ENCODE results near the gene SEC16A.

SEC16A gene, protein sequence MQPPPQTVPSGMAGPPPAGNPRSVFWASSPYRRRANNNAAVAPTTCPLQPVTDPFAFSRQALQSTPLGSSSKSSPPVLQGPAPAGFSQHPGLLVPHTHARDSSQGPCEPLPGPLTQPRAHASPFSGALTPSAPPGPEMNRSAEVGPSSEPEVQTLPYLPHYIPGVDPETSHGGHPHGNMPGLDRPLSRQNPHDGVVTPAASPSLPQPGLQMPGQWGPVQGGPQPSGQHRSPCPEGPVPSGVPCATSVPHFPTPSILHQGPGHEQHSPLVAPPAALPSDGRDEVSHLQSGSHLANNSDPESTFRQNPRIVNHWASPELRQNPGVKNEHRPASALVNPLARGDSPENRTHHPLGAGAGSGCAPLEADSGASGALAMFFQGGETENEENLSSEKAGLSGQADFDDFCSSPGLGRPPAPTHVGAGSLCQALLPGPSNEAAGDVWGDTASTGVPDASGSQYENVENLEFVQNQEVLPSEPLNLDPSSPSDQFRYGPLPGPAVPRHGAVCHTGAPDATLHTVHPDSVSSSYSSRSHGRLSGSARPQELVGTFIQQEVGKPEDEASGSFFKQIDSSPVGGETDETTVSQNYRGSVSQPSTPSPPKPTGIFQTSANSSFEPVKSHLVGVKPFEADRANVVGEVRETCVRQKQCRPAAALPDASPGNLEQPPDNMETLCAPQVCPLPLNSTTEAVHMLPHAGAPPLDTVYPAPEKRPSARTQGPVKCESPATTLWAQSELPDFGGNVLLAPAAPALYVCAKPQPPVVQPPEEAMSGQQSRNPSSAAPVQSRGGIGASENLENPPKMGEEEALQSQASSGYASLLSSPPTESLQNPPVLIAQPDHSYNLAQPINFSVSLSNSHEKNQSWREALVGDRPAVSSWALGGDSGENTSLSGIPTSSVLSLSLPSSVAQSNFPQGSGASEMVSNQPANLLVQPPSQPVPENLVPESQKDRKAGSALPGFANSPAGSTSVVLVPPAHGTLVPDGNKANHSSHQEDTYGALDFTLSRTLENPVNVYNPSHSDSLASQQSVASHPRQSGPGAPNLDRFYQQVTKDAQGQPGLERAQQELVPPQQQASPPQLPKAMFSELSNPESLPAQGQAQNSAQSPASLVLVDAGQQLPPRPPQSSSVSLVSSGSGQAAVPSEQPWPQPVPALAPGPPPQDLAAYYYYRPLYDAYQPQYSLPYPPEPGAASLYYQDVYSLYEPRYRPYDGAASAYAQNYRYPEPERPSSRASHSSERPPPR (N-terminal part only)

DNA sequence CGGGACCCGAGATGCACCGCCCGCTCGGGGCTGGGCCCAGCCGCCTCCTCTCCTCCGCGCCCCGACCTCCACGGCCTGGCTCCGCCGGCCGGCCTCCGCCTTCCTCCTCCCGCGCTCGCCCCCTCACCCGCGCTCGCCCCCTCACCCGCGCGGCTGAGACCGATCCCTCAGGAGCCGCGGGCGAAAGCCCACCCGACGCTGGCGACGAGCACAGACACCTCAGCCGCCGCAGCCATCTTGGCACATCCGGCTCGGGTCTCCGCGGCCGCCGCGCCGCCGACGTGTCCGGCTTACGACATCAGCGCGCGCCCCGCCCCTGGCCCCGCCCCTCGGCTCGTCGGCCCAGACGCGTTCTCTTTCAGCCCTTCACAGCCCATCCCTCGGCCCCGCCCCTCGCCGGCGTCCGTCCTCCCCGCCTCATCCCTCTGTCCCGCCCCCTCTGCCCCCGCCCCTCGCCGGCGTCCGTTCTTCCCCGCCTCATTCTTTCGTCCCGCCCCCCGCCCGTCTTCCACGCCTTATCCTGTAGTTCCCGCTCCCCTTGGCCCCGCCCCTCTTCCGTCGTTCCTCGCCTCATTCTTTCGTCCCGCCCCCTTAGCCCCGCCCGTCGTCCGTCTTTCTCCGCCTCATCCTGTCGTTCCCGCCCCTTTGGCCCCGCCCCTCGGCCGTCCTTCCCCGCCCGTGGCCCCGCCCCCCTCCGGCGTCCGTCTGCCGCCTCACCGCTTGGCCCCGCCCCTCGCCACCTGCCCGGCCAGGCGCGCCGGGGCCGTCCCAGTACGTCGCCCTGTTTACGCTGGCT lies at the start of gene SEC16A:
Gene SEC16A, minus strand, starts transcription at position 248 of the 796 bp plus-strand sequence. CDS start 5,425 bp downstream, outside the sequence.
- DNase-seq (ENCODE audit: low read depth in 2 of 2, low spot score in 1 of 2), result peak; percentile 99

DNA sequence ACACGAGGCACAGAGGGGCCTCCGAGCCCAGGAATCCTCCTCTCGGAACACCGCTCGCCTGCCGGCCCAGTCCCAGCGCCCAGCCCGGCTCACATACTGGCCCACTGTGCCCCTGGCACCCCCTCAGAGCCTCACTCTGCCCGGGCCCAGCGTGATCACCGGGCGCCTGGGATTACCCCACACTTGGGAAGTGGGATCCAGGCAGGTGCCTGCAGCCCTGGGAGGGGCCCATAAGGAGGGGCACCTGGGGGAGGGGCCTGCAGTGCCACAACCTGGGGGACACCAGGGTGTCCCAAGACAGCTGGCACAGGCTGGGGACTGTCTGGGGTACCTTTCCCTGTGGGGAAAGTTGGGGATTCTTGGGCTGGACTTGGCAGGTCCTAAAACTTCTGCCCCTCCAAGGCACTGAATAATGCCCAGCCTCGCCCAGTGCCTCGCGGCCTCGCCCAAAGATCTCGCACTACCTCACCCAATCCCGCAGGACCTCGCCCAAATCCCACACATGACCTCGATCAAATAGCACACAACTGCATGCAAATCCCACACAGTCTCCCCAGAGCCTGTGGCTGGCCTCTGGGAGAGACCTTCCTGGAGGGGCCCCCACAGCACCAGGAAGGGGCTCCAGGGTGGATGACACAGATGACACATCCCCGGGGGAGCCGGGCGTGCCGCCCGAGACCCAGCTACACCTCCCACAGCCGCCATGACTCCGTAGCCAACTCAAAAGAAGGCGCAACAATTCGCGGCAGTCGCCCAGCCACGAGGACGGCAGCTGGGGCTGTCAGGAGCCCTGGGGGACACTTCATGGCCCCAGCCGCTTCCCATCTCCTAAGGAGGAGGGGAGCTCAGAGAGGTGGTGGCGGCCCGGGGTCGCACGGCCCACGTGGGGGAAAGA lies 49.3 kb upstream of the SEC16A start:
- DNase-seq (ENCODE audit: low read depth in 2 of 2, low spot score in 1 of 2), result no peak

DNA sequence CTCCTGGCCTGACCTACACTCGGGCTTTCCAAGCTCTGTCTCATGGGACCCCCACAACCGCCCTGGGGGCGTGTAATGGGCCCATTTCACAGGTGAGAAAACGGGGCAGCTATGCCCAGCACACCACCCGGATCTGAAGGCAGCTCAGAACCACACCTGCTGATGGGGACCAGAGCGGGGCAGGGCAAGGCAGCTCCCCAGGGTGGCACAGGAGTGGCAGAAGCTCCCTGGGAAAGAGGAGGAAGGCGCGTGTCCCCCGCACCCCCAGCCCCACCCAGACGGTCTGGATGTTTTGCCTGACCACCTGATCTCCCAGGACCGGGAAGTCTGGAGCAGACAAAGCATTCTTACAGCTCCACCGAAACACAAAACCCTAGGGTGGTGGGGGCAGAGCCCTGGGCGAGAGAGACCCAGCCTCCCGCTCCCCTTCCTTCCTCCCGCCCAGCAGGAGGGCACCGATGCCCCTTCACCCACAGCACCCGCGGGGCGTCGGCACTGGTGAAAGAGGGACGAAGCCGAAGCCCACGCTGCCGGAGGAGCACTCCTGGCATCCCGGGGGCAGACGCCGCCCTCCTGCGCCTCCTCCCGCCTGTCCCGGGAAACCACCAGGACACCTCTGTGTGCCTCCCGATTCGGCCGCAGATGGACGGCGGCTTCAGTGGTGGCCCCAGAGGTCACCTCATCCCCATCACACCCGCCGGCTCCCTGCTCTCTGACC lies 48.5 kb upstream of the SEC16A start:
- DNase-seq (ENCODE audit: low read depth in 2 of 2, low spot score in 1 of 2), result no peak

DNA sequence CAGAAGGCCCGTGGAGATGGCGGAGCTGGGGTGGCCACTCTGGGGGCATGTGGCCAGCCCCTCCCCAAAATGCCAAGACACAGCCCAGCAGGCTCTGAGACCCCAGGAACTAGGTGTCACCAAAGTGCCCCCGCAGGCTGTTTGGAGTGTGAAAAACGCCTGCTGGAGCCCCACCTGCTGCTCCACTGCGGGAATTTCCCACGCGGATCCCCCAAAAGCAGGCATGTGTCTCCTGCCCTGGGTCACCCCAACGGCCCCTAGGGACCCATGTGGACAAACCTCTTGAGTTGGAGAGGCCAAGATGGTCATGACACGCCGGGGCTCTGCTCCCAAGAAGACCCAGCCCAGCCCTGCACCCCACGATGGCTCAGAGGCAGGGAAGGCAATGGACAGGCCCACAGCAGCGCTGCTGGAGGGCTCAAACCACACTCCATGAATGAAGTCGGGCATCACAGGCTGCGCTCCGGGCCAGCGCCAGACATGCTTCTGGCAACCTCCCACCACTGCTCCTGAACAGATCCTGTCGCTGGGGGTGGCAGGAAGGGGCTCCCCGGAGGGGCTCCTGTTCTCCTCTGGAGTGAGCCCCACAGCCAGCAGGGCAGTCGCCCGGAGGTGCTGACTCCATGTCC lies 47.7 kb upstream of the SEC16A start:
- DNase-seq (ENCODE audit: low read depth in 2 of 2, low spot score in 1 of 2), result no peak

DNA sequence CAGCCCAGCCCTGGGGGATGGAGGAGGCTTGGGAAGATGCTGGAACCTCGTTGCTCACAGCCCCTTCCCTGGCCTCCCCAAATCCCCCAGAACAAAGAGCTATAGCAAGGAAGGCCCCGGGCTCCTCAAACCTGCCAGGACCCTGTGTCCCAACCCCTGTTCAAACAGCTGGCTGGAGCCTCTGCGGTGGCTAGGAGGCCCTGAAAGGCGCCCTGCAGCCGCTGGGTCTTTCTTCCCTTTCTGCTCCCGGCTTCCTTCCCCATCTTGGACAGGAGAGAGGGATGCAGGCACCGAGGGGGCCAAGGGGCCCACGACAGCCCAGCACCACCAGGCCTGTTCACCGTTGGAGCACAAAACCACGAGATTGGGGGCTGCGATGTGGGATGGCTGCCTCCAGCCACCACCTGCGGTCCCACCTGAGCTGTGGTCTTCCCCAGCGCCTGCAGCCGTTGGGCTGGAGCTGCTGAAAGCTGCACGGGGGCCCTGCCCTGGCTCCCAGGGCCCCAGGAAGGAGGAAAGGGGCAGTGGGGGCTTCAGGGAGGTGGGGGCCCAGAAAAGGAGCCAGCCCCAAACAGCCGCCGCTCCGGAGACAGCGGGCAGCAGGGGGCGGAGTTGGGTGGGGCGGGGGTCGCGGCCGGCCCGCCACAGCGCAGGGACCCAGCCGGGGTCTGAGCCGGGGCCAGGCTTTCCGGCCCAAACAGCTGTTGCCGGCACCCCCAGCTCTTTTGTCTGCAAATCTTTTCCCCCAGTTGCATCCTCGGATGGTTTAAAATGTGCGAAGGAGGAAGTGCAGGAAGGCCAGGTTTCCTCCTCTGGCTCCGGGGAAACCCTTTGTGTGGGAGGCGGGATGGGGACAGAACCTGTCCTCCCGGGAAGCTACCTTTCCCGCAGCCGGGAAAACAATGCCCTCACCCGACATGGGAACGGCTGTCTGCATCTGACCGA lies 46.9 kb upstream of the SEC16A start:
- DNase-seq (ENCODE audit: low read depth in 2 of 2, low spot score in 1 of 2), result no peak

DNA sequence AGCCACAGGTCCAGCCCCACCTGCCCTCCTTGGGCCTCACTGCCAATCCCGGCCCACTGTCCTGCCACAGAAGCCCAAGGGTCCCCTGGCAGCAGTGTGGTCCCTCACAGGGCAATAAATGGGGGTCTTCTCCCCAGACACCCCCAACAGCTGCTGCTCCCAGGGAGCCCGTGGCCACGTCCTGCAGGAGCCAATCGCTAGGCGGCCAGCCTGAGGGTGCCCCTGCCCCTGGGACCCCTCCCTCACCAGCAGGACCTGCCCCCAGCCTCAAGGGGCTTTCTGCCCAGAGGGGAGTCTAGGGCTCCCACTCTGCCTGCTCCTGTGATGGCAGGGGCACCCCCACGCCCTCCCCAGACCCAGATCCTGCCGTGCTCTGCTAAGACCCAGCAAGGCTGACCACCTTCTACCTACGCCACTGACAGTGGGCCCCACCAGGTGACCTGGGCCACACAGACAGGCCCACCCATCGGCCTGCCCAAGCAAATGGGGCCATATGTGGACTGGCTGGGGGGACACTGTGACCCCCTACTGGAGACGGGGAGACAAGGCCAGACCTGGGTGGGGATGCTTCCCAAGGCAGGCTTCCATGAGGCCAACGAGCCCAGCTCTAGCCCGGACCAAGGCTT lies 46.0 kb upstream of the SEC16A start:
- DNase-seq (ENCODE audit: low read depth in 2 of 2, low spot score in 1 of 2), result no peak

DNA sequence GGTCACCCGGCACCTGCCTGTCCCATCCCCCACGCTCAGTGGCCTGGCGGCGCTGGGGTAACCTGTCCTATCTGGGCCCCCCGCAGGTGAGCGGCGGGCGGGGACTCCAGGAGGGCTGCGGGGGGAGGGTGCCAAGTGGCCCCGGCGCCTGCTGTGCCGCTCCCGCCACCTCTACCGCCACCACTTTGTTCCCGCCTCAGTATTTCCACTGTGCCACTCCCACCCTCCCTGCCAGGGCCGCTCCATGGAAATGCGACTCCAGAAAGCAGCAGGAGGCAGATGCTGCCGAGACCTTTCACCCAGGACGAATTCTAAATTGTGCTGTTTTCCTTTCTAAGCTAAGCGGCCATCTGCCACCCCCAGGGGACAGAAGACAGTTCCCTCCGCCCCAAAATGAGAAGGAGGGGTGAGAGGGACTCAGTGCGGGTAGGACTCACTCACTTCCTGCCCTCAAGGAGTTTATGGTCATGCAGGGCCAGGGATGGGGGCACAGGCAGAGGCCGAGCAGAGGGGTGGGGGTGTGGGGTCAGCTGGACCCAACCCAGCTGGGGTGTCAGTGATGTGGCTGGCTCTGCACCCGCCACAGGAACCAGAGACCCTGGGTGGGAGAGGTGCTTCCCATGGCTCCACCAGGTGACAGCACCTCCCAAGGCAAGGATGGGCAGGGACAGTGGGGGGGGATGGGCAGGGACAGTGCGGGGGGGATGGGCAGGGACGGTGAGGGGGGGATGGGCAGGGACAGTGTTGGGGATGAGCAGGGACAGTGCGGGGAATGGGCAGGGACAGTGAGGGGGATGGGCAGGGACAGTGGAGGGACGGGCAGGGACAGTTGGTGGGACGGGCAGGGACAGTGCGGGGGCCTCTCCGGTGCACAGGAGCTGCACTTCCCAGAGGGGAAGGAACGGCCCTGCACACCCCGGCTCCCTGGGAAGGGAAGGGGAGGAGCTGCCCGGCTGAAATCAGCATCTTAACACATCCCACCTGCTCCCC lies 45.2 kb upstream of the SEC16A start:
- DNase-seq (ENCODE audit: low read depth in 2 of 2, low spot score in 1 of 2), result no peak

DNA sequence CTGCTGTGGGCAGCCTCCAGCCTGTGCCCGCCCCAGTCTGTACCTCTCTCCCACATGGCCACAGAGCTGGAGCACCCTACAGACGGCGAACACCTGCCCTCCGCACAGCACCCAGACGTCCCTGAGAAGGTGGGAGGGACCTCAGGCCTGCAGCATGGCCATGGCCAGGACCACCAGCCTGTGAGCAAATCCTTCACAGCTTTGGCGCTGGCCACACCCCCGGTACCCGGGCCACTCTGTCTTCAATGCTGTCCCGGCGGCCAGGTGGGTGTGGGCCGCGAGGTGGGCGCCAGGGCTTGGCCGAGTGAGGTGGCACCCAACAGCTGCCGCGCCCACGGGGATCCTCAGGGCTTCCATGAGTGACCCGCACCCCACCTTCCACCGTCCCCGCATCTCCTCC lies 44.3 kb upstream of the SEC16A start:
- no peak for DNase-seq (ENCODE audit: low read depth in 2 of 2, low spot score in 1 of 2)

DNA sequence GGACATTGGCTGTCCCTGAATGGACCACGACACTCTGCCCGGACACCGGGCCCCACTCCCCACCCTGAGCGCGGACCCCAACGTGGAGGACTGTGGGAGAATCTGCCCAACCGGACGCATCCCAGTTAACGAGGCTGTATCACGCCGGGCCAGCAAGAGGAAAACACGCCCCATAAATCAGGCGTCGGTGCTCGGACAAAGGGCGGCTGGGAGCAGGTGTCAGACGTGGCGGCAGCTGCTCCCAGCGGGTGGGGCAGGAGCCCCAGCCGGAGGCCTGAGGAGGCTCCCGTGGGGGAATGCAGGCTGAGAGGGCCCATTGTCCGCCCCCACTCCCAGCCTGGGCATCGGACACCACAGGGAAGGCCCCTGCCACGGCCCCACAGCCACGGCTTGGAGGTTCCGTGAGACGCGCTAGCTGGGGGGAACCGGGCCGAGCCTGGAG lies 43.8 kb upstream of the SEC16A start:
- DNase-seq (ENCODE audit: low read depth in 2 of 2, low spot score in 1 of 2), result no peak

DNA sequence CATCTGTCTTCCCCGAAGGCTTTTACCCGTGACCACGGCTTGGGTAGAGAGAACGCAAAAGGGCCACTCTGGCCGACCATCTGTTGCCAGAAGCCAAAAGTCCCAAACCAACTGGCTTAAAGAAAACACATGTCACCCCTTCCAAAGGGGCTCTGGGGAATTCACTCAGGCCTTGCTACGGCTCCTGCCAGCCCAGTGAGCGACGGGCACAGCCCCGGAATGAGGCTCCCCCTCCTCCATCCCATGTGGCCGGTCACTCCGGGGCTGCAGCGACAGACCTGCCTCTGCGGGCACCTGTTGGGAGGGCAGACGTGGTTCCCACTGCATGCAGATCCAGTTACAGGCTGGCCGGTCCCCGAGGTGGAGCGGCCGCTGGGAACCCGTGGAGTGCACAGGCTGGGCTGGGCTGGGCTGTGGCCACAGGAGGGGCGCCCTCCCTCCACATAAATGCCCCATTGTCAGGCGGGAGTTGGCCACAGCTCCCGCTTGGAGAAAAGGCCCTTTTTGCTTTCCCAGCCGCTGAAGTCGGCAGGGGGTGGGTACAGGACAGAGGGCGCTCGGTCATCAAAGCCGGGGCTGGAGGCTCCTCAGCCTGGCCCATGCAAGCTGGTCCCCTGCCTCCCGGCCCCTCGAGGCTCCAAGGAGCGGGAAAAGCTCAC lies 43.1 kb upstream of the SEC16A start:
- DNase-seq (ENCODE audit: low read depth in 2 of 2, low spot score in 1 of 2), result no peak

DNA sequence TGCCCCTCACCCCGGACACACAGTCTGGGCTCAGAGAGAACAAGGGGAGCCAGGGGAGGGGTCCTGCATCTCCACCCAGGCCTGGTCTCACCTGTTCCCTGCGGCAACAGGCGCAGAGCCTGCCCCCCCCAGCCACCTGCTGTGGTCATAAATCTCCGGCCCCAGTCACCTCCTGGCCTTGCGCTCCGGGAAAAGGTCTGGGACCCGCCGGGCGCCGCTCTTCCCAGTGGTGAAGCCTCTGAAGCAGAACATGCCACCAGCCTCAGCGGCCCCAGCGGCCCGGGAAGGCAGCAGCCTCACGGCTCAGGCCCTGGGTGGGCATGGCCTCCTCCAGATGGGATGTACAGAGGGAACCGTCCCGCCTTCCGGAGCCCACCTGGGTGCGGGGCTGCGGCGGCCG lies 42.4 kb upstream of the SEC16A start:
- no peak for DNase-seq (ENCODE audit: low read depth in 2 of 2, low spot score in 1 of 2)

DNA sequence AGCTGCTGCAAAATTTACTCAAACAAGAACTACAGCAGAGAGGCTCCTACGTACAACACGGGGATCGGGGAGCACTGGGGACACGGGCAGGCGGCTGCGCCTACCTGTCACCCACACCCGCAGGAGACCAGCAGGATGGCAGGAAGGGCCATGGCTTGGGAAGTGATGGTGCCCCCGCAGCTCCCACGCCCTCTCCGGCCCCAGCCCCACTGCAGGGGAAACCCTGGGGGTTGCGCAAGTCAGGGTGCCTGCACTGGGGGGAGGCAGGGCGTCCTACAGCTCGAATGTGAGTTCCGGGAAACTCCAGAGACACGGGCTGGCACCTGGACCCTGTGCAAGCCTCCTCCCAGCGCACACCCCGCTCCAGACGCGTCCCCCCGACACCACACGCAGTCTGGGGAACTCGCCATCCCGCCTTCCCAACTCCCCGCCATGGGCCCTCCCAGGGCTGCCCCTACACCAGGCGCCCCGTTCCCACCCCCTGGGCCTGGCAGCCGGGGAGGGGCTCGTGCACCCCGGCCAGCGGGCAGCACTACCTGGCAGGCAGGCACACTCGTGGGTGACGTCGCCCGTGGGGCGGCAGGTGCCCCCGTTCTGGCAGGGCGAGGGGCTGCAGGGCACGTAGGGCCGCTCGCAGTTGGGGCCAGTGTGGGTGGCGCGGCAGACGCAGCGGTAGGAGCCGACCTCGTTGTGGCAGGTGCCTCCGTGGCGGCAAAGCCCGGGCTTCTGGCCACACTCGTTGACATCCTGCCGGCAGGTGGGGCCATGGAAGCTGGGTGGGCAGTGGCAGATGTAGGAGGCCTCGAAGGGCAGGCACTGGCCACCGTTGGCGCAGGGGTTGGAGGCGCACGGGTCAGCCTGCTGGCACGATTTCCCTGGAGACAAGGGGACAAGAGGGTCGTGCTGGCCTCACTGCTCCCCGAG lies 39.7 kb upstream of the SEC16A start:
- no peak for DNase-seq (ENCODE audit: low read depth in 2 of 2, low spot score in 1 of 2)

DNA sequence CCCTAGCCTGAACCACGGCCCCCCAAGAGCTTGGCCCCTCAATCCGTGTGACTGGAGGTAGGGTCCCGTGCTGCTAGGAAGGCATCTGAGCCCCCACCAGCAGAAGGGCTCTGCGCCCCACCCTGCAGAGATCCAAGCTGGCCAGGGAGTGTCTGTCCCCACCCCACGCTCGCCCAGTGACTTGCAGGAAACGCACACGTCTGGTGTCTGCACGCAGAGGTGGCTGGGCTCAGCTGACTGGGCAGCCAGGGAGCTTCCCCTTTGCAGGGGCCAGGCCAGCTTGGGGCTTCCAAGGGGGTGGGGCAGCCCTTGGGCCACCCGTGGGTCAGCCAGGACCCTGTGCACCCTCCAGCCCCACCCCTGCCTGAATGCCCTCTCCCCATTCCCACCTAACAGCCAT lies 38.7 kb upstream of the SEC16A start:
- DNase-seq (ENCODE audit: low read depth in 2 of 2, low spot score in 1 of 2), result no peak

DNA sequence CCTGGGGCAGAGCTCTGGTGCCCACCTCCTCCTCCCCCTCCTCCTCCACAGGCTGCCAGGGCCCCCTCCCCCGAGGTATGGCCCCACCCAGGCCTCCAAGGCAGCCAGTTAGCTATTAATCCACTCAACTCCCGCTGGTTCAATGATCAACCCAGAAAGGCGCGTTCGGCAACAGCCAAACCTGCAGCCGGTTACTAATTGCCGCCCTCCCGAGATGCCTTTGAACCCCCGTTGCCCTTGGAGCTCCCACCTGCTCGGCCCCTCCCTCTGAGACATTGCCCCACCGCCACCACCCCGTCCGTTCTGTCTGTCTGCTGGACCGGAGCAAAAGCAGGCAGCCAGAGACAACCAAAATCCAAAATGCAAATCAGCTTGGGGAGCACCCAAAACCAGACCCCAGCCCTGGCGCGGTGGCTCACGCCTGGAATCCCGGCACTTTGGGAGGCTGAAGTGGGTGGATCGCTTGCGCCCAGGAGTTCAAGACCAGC lies 37.3 kb upstream of the SEC16A start:
- no peak for DNase-seq (ENCODE audit: low read depth in 2 of 2, low spot score in 1 of 2)

All from stimulated activated CD8-positive, alpha-beta memory T cell treated with anti-CD3 and anti-CD28 coated beads, Interleukin-4, amount 100 ng/mL, for 1 hour (primary cell).